Mononuclear cell (primary cell): ENCODE results near the gene FAM53B. TPM values are rescaled to one million over a fixed set of nuclear protein-coding genes. Genes with fewer than 3 reads are reported as not detected.

Source experiments
- H3K27me3 ChIP-seq: 2 replicates; pipeline ENCODE4 v1.6.0; 2011; ENCODE audit warnings: low read length, control low read depth; ENCODE audit not compliant: insufficient read depth
- H3K4me1 ChIP-seq: 2 replicates; pipeline ENCODE4 v1.5.1; 2011; ENCODE audit warnings: mild to moderate bottlenecking, low read length, control low read depth; ENCODE audit not compliant: insufficient read depth
- H3K4me3 ChIP-seq: 2 replicates; pipeline ENCODE4 v1.5.1; 2011; ENCODE audit warnings: mild to moderate bottlenecking, low read length, moderate library complexity
- H3K9me3 ChIP-seq: 2 replicates; pipeline ENCODE4 v1.5.1; 2011; ENCODE audit warnings: low read depth, mild to moderate bottlenecking, control low read depth, low read length
- total RNA-seq: library from RNA; depleted of rRNA; stranded (reverse); fragments of >200 nt; gene quantifications from one replicate; pipeline ENCODE4 v1.2.3, GENCODE V29; 2012

Gene FAM53B
- total RNA-seq, 1 donor = 88.5 TPM

DNA sequence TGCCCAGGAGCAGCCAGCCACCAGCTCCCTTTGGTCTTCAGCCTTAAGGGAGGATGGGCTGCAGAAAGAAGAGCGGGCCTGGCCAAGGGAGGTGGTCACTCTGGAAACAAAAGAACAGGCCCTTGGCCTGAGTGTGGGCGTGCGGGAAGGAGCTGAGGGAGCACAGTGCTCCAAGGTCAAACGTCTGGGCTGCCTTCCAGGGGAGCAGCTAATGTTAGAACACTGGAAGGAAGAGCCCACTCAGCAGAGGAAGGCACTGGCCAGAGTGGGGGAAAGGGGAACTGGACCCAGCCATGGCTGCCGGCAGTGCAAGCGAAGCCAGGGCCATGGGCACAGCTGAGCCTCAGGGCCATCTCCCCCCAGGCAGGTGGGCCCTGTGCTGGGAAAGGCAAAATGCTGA is 42.7 kb downstream of the FAM53B start:
- Histone ChIP-seq H3K4me3 (no peak overlapping the region), H3K4me1 (peaks cover 100% of the 10 kb centered on the region), H3K9me3 (no peaks in the 10 kb centered on the region), H3K27me3 (no peaks in the 10 kb centered on the region)

DNA sequence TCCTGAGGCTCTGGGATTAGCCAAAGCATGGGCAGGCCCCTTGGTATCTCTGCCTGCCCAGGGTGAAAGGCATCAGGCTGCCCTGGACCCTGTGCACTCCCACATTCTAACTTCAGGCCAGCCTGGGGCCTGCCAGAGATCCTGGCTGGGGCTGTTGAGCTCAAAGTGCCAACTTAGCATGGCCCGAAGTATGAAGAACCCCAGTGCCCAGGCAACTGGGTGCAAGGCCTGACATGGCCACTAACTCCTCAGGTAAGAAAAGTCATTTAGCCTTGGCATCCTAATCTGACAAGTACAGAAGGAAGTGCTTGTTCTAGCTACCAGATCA is 43.2 kb downstream of the FAM53B start:
- H3K9me3 ChIP-seq = no peaks in the 10 kb centered on the region
- no peak overlapping the region for H3K4me3 ChIP-seq
- H3K4me1 ChIP-seq = peaks cover 100% of the 10 kb centered on the region
- H3K27me3 ChIP-seq = no peaks in the 10 kb centered on the region

DNA sequence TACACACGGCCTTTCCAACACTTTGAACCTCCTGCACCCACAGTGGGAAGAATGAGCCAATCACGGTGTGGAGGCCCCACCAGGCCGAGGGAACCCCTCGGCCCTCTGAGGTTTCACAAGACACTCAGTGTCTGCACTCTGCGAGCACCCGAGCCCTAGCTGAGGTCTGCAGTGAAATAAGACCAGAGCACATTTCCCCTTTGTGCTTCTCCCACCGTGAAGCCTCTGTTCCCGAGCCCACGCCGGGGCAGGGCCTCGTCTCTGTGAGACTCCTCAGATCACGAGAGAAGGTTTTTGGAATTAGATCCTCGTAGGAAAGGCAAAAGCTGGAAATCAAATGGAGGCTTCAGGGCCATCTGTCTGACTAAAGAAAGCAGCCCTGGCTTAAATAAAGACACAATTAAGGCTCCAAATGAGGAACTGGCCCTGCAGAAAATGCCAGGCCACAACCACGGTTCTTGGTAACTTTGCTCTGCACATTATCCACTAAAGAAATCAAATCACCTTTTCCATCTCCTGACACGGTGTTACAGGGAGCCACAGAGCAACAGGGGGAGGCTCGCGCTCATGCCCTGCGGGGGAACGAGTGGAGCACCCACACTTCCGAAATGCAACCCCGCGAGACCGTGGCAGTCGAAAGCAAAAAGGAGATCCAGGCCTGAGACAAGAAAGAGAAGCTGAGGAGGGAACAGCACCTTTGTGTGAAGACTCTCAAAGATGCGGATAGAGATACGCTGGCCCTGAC is 43.7 kb downstream of the FAM53B start:
- Histone ChIP-seq H3K9me3 (no peaks in the 10 kb centered on the region), H3K4me1 (peaks cover 99% of the 10 kb centered on the region), H3K4me3 (no peak overlapping the region), H3K27me3 (no peaks in the 10 kb centered on the region)

DNA sequence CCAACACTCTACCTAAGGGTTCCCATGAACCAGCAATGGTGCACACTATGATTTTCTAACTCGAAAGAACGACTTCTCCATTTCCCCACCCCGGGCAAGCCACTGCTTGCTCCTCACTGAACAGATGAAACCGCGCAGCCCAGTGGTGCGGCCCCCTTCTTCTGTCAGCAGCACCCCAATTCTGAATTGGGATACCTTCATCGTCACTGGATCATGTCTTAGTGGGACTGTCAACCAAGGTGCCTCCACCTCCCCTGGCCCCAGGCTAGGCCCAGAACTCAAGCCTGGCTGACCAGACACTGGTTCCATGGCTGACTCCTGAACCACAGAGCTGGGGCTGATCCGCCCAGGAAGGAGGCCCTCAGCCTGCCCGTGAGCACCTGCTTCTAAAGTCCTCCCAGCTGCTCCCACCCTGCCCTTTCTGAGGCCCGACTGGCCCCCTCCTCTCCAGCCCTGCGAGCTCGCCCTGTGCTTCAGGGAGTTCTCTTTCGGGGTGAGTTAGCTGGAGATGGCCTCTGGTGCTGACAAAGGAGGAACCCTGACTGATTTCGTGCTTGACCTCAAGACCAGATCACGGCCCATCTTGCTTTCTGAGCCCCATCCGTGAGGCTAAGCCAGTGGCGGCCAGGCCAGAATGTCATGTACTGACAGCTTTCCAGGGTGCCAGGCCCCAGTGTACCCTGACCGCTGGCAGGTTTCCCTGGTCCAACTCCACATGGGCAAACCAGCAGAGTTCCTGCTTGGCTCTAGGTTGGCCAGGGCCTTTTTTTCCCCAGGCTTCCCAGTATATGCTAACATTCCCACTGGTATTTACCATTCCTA is 44.5 kb downstream of the FAM53B start:
- Histone ChIP-seq H3K9me3 (no peaks in the 10 kb centered on the region), H3K4me1 (peaks cover 99% of the 10 kb centered on the region), H3K27me3 (no peaks in the 10 kb centered on the region), H3K4me3 (no peak overlapping the region)

DNA sequence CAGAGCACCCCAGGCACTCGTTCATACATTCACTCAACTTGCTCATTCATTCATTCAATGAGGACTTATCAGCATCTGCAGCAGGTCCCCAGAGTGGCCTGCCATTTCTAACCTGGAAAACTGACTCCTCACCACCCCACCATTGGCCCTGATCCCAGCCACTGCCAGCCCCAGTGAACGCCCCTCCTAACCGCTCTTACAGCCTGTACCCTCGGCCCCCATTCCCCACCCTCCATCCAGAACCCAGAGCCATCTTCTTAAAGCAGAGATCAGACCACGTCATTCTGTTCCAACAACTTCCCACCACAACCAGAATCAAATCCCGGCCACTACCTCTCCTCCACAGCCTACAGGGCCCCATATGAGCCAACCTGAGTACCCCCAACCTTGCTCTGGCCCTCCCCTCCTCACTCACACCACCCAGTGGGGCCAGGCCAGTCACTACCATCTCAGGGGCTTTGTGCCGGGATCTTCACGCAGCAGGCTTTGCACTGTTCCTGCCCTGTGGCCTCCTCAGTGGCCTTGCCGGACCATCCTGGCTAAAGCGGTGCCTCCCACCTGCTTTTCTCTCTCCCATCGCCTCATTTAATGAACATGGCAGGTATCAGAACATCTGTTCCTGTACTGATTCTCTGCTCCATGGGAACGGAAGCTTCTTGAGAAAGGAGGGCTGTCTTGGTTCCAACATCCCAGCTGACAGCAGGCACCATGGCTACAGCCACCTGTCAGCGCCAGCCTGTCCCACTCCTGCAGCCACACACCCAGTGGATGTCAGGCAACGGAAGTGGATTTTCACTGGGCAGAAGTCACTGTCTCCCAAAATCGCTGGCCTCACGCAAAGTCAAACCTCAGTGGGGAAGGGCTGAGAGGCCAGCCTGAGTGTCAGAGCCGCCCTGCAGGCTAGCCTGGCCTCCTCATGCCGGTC is 45.4 kb downstream of the FAM53B start:
- no peaks in the 10 kb centered on the region for H3K27me3 ChIP-seq
- peaks cover 99% of the 10 kb centered on the region for H3K4me1 ChIP-seq
- no peaks in the 10 kb centered on the region for H3K9me3 ChIP-seq
- no peak overlapping the region for H3K4me3 ChIP-seq

DNA sequence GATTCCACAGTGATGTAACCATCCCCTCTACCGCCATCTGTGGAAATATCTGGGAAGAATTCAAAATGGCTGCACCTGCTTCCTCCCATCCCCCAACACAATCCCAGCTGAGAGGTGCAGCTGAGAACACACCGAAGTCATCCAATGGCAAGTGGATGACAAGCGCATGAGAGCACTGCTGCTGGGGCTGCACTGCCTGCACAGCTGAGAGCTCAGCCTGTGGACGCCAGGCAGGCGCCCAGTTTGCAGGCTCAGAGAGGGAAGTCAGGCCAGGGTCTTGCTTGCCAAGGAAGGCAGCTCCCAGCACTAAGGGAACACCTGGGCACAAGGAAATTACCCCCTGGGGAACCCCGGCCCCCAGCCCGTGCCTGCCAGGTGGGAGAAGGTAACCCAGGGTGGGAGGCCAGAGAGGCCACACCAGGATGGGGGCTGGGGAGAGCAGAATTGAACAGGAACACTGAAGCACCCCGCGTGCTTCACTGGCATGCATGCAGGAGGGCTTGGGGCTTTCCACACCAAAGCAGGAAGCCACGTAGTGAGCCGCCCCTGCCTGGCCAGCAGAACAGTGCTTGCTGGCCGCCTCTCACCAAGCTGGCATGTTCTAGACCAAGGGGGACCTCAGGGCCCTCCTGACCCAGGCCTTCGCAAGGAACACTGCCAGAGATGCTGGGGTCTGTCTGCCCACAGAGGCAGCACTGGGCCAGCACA is 46.2 kb downstream of the FAM53B start:
- Histone ChIP-seq H3K4me1 (peaks cover 96% of the 10 kb centered on the region), H3K4me3 (no peak overlapping the region), H3K27me3 (no peaks in the 10 kb centered on the region), H3K9me3 (no peaks in the 10 kb centered on the region)

DNA sequence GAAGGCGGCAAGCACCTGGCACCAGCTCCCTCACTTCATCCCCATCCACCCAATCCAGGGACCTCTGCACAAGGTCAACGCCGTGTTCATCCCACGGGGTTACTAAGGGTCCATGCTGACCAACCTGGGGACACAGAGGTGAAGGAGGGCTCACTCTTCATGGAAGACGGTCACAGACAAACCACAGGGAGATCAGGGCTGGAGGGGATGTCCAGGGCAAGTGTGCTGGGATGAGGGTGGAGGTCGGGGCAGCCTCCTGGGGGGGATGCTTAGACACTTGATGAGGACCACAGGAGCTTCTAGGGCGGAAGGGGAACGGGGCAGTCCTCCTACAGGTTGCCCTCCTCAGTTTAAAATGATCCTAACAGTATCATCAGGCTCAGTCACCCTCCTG is 46.7 kb downstream of the FAM53B start:
- H3K9me3 ChIP-seq = no peaks in the 10 kb centered on the region
- H3K27me3 ChIP-seq = no peaks in the 10 kb centered on the region
- H3K4me1 ChIP-seq = peaks cover 91% of the 10 kb centered on the region
- no peak overlapping the region for H3K4me3 ChIP-seq

DNA sequence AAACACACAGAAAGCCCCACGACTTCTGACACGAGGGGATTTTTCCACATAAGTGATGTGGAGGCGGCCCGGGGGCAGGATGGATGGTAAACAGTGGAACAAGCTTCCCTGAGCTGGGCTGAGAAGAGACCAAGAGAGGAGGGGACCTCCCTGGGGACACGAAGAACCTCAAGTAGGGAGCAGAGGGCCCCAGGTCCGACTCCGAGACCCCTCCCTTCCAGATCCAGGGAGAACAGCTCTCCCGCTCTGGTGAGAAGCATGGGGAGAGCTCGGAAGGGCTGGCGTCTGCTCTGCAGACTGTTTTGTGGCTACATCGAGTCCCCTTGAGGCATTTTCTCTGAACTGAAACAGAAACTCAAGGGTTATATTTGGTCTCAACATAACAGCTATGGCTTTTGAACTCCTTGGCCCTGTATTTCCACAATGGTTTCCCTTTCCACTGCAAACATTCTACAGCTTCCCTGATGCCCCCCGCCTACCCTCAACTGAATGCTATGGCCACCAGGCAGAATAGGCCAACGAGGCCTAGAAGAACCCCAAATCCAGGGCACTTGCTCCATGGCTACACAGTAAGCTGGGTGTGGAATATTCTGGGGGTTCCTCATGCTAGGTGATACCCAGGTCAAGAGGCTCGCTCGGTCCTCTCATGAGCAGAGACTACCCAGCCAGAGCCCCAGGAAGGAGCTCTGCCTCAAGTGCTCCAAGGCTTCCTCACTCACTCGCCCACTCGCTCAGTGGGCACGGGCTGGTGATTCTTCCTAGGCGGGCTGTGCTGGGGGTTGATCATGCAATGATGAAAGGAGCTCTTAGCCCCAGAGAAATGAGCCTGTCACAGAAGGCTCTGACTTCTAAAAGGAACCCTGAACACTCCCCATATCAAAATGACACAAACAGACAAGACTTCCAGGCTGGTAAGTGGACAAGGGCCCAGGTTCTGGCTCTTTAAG is 47.5 kb downstream of the FAM53B start:
- Histone ChIP-seq H3K27me3 (no peaks in the 10 kb centered on the region), H3K9me3 (no peaks in the 10 kb centered on the region), H3K4me3 (no peak overlapping the region), H3K4me1 (peaks cover 88% of the 10 kb centered on the region)

DNA sequence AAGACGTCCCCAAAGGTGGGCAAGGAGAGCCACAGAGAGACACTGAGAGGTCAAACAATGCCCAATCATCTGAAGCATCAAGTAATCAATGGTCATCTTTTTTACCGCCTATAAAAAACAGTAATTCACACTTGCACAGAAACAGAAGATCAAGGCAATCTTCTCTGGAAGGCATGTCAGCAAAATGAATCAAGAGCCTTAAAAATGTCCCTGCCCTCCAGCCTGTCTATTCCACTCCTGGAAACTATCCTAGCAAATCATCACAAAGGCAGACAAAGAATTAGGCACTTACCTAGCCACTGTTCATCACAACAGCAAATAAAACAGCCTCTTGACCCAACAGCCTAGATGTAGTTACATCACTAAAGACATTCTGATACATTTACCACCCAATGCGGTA is 48.9 kb downstream of the FAM53B start:
- H3K4me3 ChIP-seq = no peak overlapping the region
- H3K4me1 ChIP-seq = peaks cover 82% of the 10 kb centered on the region
- no peaks in the 10 kb centered on the region for H3K27me3 ChIP-seq
- no peaks in the 10 kb centered on the region for H3K9me3 ChIP-seq

DNA sequence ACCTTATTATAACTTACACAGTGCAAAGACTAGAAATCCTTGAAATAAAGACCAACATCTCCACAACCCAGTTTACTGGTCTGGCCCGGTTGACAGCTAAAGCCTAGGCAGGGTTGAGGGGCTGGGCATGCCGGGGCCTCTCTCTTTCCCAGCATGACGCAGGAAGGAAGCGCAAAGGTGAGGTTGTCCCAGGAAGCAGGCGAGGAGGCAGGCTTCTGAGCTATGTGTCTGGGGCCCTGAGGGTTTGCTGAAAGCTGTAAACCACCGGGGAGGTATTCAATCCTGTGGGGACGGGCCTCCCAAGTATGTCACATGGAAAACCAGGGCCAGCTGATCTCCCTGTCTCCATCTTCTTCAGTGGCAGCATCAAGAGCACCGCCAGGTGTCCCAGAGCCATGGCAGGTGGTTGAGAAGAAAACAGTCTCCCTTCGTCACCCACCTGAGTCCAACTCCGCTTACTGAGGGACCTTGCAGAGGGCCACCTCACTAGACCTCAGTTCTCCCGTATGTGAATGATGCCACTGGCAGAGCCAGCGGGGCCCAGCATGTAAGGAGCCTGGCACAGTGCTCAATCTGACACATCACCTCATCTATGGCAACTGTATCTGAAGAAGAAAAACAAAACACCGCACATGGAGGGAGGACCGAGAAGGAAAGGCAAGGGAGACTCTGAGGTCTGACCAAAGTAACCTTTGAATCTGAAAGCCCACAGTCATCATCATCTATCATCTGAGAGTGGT is 49.5 kb downstream of the FAM53B start:
- H3K4me3 ChIP-seq = no peak overlapping the region
- no peaks in the 10 kb centered on the region for H3K9me3 ChIP-seq
- peaks cover 82% of the 10 kb centered on the region for H3K4me1 ChIP-seq
- no peaks in the 10 kb centered on the region for H3K27me3 ChIP-seq

DNA sequence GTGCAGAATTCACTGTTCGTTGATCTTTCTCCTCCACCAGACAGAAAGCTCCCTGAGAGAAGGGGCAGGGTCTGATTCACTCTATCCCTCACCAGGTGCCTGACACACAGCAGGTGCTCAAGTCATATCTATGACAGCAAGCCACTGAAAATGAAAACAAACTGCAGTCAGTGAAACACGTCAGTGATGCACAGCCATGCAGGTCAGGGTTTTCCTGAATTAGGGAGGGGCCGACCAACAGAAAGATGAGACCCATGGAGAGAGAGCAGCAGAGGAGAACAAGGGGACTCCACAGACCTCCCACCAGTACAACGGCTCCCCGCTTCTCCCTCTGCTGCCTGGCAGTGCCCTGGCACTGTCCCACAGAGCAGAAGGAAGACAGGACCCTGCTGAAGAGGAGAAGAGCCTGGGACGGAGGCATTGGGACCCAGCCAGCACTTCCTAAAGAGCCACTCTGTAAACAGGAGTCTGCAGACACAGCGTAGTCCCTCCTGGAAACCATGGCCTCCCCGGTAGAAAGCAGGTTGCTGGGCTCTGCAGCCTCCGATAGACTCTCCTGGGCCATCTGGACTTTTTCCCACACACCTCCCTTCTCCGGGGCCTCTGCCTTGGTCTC is 50.3 kb downstream of the FAM53B start:
- H3K27me3 ChIP-seq = no peaks in the 10 kb centered on the region
- peaks cover 82% of the 10 kb centered on the region for H3K4me1 ChIP-seq
- H3K9me3 ChIP-seq = no peaks in the 10 kb centered on the region
- H3K4me3 ChIP-seq = no peak overlapping the region

DNA sequence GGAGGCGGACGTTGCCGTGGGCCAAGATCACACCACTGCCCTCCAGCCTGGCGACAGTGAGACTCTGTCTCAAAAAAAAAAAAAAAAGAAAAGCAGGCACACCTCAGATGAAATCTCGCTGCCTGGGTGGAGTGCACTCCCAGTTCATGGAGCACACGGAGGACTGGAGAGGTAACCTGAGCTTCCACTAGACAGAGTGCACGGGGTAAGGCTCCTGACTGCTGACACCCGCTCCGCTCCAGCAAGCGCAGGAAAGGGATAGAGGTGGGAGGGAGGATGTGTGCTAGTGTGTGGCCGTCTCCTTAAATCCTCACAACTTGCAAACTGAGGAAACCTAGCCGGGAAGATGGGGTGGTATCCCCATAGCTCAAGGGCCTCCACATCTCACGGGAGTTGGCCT is 50.8 kb downstream of the FAM53B start:
- Histone ChIP-seq H3K4me3 (no peak overlapping the region), H3K9me3 (no peaks in the 10 kb centered on the region), H3K27me3 (no peaks in the 10 kb centered on the region), H3K4me1 (peaks cover 82% of the 10 kb centered on the region)

DNA sequence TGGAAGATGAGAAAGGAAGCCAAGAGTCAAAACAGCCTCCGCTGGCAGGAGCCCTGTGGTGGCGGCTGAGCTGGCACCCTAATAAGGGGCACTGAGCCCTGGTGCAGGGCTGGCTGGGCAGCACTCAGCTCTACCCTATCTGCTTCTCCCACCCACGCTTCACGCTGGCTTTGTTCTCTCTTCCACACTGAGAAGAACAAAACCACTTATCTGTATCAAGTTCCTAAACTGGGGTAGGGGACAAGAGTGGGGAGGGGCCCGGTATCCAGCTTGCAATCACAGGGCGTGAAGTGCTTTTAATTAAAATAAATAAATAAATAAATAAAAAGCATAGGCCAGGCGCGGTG is 52.1 kb downstream of the FAM53B start:
- Histone ChIP-seq H3K4me3 (no peak overlapping the region), H3K9me3 (no peaks in the 10 kb centered on the region), H3K4me1 (peaks cover 82% of the 10 kb centered on the region), H3K27me3 (no peaks in the 10 kb centered on the region)
